HepG2 (cell line): ENCODE results near the gene NRDC. TPM values are rescaled to one million over a fixed set of nuclear protein-coding genes. Genes with fewer than 3 reads are reported as not detected.

Source experiments
- ATAC-seq: fragments of 200-7000 bp; cut with Tn5 transposase; 3 replicates; pipeline ENCODE4 v1.9.1; 2020; ENCODE audit warnings: mild to moderate bottlenecking, moderate library complexity
- BruUV-seq: library from RNA; stranded (reverse); fragments of 400-500 nt; replicated peaks from 2 replicates; lab custom pipeline; 2021; lab: Mats Ljungman, UMichigan
- CTCF ChIA-PET: fragments of 300-600 bp; formaldehyde crosslinking; extraction: SDS; loops from one replicate; lab custom pipeline; 2021; ENCODE audit warnings: low total read pairs, inconsistent platforms, low intra/inter-chr PET ratio; lab: Yijun Ruan, JAX
- POLR2A ChIA-PET: fragments of 350-600 bp; sonication (Branson Sonifier 250); formaldehyde crosslinking; loops from one replicate; lab custom pipeline; 2020; ENCODE audit warnings: antibody characterized with exemption, inconsistent platforms; lab: Yijun Ruan, JAX
- DNase-seq: peaks from one replicate; pipeline ENCODE4 v3.0.0-alpha.2; 2015; ENCODE audit warnings: low spot score
- FAIRE-seq: peaks from 3 replicates; lab custom pipeline; 2011; peaks lifted over from hg19 to GRCh38; lab: Jason Lieb, UNC
- H2AFZ ChIP-seq: one replicate; pipeline ENCODE4 v1.6.1; 2011; ENCODE audit warnings: low read length, inconsistent platforms
- H3K27ac ChIP-seq: fragments of 300-600 bp; 3 replicates; pipeline ENCODE4 v1.8.0; 2011; ENCODE audit warnings: mixed run types, mild to moderate bottlenecking, mixed read lengths, low read length, inconsistent platforms; ENCODE audit not compliant: insufficient read depth; ENCODE audit errors: extremely low read length
- H3K27me3 ChIP-seq, 2 experiments: fragments of 200-600 bp in 1 of 2; 2 replicates in 1 of 2; 3 replicates in 1 of 2; pipeline versions ENCODE4 v1.6.0 to v1.8.0; 2011; ENCODE audit warnings: low read length in 2 of 2, mild to moderate bottlenecking in 2 of 2, moderate library complexity in 2 of 2, inconsistent platforms in 1 of 2; ENCODE audit not compliant: insufficient read depth in 2 of 2, control insufficient read depth in 1 of 2
- H3K36me3 ChIP-seq, 2 experiments: fragments of 200-600 bp in 1 of 2; replicated peaks in 1 of 2; 2 replicates in 1 of 2; 3 replicates in 1 of 2; pipeline versions ENCODE4 v1.5.1 to v1.8.0; 2011; ENCODE audit warnings: low read length in 2 of 2, inconsistent platforms in 1 of 2; ENCODE audit not compliant: insufficient read depth in 2 of 2, control insufficient read depth in 1 of 2
- H3K4me1 ChIP-seq: 2 replicates; pipeline ENCODE4 v1.5.1; 2012; ENCODE audit warnings: low read length, inconsistent platforms; ENCODE audit not compliant: insufficient read depth
- H3K4me2 ChIP-seq: 2 replicates; pipeline ENCODE4 v1.6.0; 2011; ENCODE audit warnings: low read depth, low read length, inconsistent platforms
- H3K4me3 ChIP-seq, 3 experiments: fragments of 200-600 bp in 1 of 3; sonication (generic), shearing (Covaris generic) in 1 of 3; replicated peaks in 1 of 3; 2 replicates each; pipeline ENCODE4 v1.5.1; 2011 to 2016; ENCODE audit warnings: low read length in 3 of 3, inconsistent platforms in 2 of 3, low read depth in 2 of 3, mild to moderate bottlenecking in 2 of 3, control low read depth in 1 of 3, mixed read lengths in 1 of 3; ENCODE audit not compliant: insufficient read depth in 1 of 3
- H3K79me2 ChIP-seq: one replicate; pipeline ENCODE4 v1.6.1; 2011; ENCODE audit warnings: low read length, inconsistent platforms; ENCODE audit not compliant: insufficient read depth
- H3K9ac ChIP-seq: 2 replicates; pipeline ENCODE4 v1.6.0; 2011; ENCODE audit warnings: mild to moderate bottlenecking, low read depth, low read length, inconsistent platforms; ENCODE audit not compliant: insufficient read depth
- H3K9me3 ChIP-seq: 2 replicates; pipeline ENCODE4 v1.5.1; 2012; ENCODE audit warnings: mild to moderate bottlenecking, low read length
- H4K20me1 ChIP-seq: 2 replicates; pipeline ENCODE4 v1.6.0; 2011; ENCODE audit warnings: inconsistent platforms, mild to moderate bottlenecking, low read length, moderate library complexity; ENCODE audit not compliant: insufficient read depth
- CEBPG ChIP-seq: IDR thresholded peaks from 2 replicates; pipeline ENCODE4 v1.6.1; 2016
- DNMT3B ChIP-seq: conservative IDR thresholded peaks from 2 replicates; pipeline ENCODE4 v1.6.1; 2016; ENCODE audit warnings: missing biosample characterization, control low read depth
- GABPA ChIP-seq, 2 experiments: IDR thresholded peaks; 2 replicates each; pipeline ENCODE4 v1.6.1; 2011 to 2016; ENCODE audit warnings: low read depth in 2 of 2, low read length in 1 of 2, missing biosample characterization in 1 of 2, missing genetic modification characterization in 1 of 2
- MYC ChIP-seq: sonication (generic); formaldehyde crosslinking; IDR thresholded peaks from 2 replicates; pipeline ENCODE4 v1.9.0; 2021; ENCODE audit warnings: missing genetic modification reagents, borderline replicate concordance
- NFE2L1 ChIP-seq: sonication (generic); formaldehyde crosslinking; IDR thresholded peaks from 2 replicates; pipeline ENCODE4 v1.4.0; 2020; ENCODE audit warnings: missing genetic modification reagents, mild to moderate bottlenecking, borderline replicate concordance
- POLR2G ChIP-seq: fragments of 200-400 bp; formaldehyde crosslinking; IDR thresholded peaks from 2 replicates; pipeline ENCODE4 v1.6.1; 2018; ENCODE audit warnings: mild to moderate bottlenecking, low read depth, low read length, moderate library complexity
- PTBP1 ChIP-seq: fragments of 200-400 bp; formaldehyde crosslinking; IDR thresholded peaks from 2 replicates; pipeline ENCODE4 v1.6.1; 2018; ENCODE audit warnings: low read length, low read depth; ENCODE audit not compliant: poor library complexity, severe bottlenecking
- RCOR2 ChIP-seq: IDR thresholded peaks from 2 replicates; pipeline ENCODE4 v1.6.1; 2016; ENCODE audit warnings: missing biosample characterization, missing genetic modification reagents
- REL ChIP-seq: sonication (generic); formaldehyde crosslinking; conservative IDR thresholded peaks from 2 replicates; pipeline ENCODE4 v1.8.0; 2022; ENCODE audit warnings: mild to moderate bottlenecking, missing genetic modification reagents, moderate library complexity
- SALL2 ChIP-seq: sonication (generic); formaldehyde crosslinking; IDR thresholded peaks from 2 replicates; pipeline ENCODE4 v1.8.1; 2023; ENCODE audit warnings: mild to moderate bottlenecking, missing genetic modification reagents, inconsistent platforms
- SMAD9 ChIP-seq: sonication (generic); formaldehyde crosslinking; IDR thresholded peaks from 2 replicates; pipeline ENCODE4 v1.5.1; 2020; ENCODE audit warnings: mild to moderate bottlenecking, missing genetic modification reagents
- TP53 ChIP-seq: sonication (generic); formaldehyde crosslinking; conservative IDR thresholded peaks from 2 replicates; pipeline ENCODE4 v1.4.0; 2020; ENCODE audit warnings: missing genetic modification reagents
- ZFP37 ChIP-seq: sonication (generic); formaldehyde crosslinking; IDR thresholded peaks from 2 replicates; pipeline ENCODE4 v1.4.0; 2020; ENCODE audit warnings: missing genetic modification reagents, borderline replicate concordance
- ZMAT3 ChIP-seq: sonication (generic); formaldehyde crosslinking; conservative IDR thresholded peaks from 2 replicates; pipeline ENCODE4 v1.7.0; 2021; ENCODE audit warnings: missing genetic modification reagents
- ZNF205 ChIP-seq: IDR thresholded peaks from 2 replicates; pipeline ENCODE4 v1.6.1; 2018; ENCODE audit warnings: missing biosample characterization, missing genetic modification reagents
- ZNF343 ChIP-seq: sonication (generic); formaldehyde crosslinking; IDR thresholded peaks from 2 replicates; pipeline ENCODE4 v1.4.0; 2020; ENCODE audit warnings: mild to moderate bottlenecking, missing genetic modification reagents
- ZNF468 ChIP-seq: sonication (generic); formaldehyde crosslinking; IDR thresholded peaks from 2 replicates; pipeline ENCODE4 v1.8.0; 2022; ENCODE audit warnings: mild to moderate bottlenecking, moderate library complexity, missing genetic modification reagents
- ZNF558 ChIP-seq: sonication (generic); formaldehyde crosslinking; IDR thresholded peaks from 2 replicates; pipeline ENCODE4 v1.9.0; 2022; ENCODE audit warnings: mild to moderate bottlenecking, missing genetic modification reagents, borderline replicate concordance
- ZSCAN30 ChIP-seq: sonication (generic); formaldehyde crosslinking; IDR thresholded peaks from 2 replicates; pipeline ENCODE4 v1.5.0; 2020; ENCODE audit warnings: mild to moderate bottlenecking, missing genetic modification reagents
- WGBS: methylation state at CpG from one replicate; pipeline ENCODE4 v1.1.6; 2017; ENCODE audit warnings: low lambda C conversion rate; 5-methylcytosine and 5-hydroxymethylcytosine counted together
- in situ Hi-C: cut with HindIII; loops from 2 replicates; pipeline ENCODE4 v1.10.0; 2017; ENCODE audit warnings: low pct_unique_long_range_greater_than_20kb; ENCODE audit not compliant: extremely low pct_ligation_motif_present
- intact Hi-C: fragments of 100-400 bp; cut with micrococcal nuclease; formaldehyde crosslinking; loops from one replicate; pipeline ENCODE4 v1.10.0; 2022; ENCODE audit not compliant: unreplicated experiment
- polyA plus RNA-seq, 8 experiments: library from polyadenylated mRNA; depleted of rRNA in 3 of 8; stranded (reverse) in 7 of 8; unstranded in 1 of 8; fragments of >200 nt; fragmentation: Illumina TruSeq in 4 of 8; extraction: Trizol in 4 of 8; gene quantifications; 2 replicates each; pipeline versions ENCODE4 v1.2.1 to v1.2.3, GENCODE V29; 2011 to 2016; ENCODE audit warnings: low read depth in 4 of 8, missing spikeins in 1 of 8, mixed read lengths in 1 of 8; ENCODE audit not compliant: insufficient read depth in 1 of 8
- total RNA-seq, 5 experiments: library from RNA; depleted of rRNA; stranded (reverse); fragments of >200 nt; fragmentation: Illumina TruSeq; extraction: Trizol; gene quantifications; 2 replicates each; pipeline ENCODE4 v1.2.3, GENCODE V29; 2016; ENCODE audit warnings: low read depth in 1 of 5
- TF ChIP-seq, protein P1 (sequence below): fragments of 450-650 bp; IDR thresholded peaks from 2 replicates; pipeline ENCODE4 v1.6.1; 2017
- TF ChIP-seq, protein P2 (sequence below): sonication (generic); formaldehyde crosslinking; IDR thresholded peaks from 2 replicates; pipeline ENCODE4 v1.5.0; 2020; ENCODE audit warnings: missing genetic modification reagents
- TF ChIP-seq, protein P3 (sequence below): IDR thresholded peaks from 2 replicates; pipeline ENCODE4 v1.6.1; 2016; ENCODE audit warnings: missing genetic modification reagents, missing compliant biosample characterization

Gene NRDC
- total and polyA plus RNA-seq, 2 of the 13 experiments (the other 11 are each of a cell fraction or from before 2014, with no cell fraction given): 57.6 to 64.9 TPM

DNA sequence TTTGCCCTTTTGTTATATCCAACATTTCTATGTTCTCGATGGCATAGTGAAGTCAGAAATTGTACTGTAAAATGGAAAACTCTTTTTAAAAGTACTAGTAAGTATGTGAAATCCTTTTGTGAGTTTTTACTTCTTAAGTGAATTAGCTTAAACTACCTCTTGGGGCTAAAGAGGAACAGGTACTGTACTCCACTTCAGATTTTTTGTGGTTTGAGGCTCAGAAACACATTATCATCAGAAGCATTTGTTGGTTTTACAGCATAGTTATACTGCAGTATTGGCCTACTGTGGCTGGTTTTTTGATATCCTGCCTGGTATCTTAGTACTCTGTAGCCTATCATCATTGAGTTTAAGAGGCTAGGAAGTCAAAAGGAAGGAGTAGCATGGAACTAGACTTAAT lies 117.2 kb downstream of the NRDC start (continued):
- TF ChIP-seq ZNF468 (CRISPR knock-in tag) (no peak), ZNF205 (no peak), ZFP37 (CRISPR knock-in tag) (no peak), RCOR2 (CRISPR knock-in tag) (no peak), GABPA (IDR thresholded peaks at IDR 0.05; ENCODE audit: low read depth, low read length) (no peak), GABPA (CRISPR knock-in tag; IDR thresholded peaks at IDR 0.05; ENCODE audit: low read depth) (no peak)
- TF ChIP-seq, protein P1, sequence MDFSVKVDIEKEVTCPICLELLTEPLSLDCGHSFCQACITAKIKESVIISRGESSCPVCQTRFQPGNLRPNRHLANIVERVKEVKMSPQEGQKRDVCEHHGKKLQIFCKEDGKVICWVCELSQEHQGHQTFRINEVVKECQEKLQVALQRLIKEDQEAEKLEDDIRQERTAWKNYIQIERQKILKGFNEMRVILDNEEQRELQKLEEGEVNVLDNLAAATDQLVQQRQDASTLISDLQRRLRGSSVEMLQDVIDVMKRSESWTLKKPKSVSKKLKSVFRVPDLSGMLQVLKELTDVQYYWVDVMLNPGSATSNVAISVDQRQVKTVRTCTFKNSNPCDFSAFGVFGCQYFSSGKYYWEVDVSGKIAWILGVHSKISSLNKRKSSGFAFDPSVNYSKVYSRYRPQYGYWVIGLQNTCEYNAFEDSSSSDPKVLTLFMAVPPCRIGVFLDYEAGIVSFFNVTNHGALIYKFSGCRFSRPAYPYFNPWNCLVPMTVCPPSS: no peak
- TF ChIP-seq, all 625 proteins: peak for 0

DNA sequence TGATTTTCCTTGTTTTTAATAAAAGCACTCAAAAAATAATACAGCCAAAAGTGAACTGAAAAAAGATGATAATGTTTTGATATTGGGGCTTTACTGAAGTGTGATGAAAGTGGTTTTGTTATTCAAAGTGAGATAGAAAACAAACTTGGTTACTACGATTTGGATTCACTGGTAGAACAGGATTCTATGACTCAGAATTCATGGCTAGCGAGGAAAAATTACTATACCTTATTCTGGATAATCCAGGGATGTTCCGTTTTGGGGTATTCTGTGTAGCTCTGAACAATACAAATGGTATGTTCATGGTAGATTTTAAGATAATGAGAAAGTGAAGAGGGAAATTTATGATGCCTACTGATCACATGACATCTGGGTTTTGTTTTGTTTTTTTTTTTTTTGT lies 117.7 kb downstream of the NRDC start:
- no peaks in the 10 kb centered on the region for H3K4me1 ChIP-seq
- ChIA-PET CTCF (no interaction called here), POLR2A (no interaction called here)
- H4K20me1 ChIP-seq: no peaks in the 10 kb centered on the region
- no peaks in the 10 kb centered on the region for H3K9me3 ChIP-seq
- H3K27ac ChIP-seq: no peak overlapping the region
- no peak for ATAC-seq
- in situ Hi-C loops: no loop called here
- H3K9ac ChIP-seq: no peak overlapping the region
- no peaks in the 10 kb centered on the region for H3K79me2 ChIP-seq
- H2AFZ ChIP-seq: no peak overlapping the region
- BruUV-seq: no TSS peak
- H3K4me2 ChIP-seq: no peak overlapping the region
- no peak for DNase-seq
- H3K27me3 ChIP-seq: no peaks in the 10 kb centered on the region
- H3K4me3 ChIP-seq: no peak overlapping the region
- peaks cover 1 to 45% of the 10 kb centered on the region in 2 experiments; a peak in 4 of 5 replicates for H3K36me3 ChIP-seq
- no peak for FAIRE-seq
- intact Hi-C loops: no loop called here
- WGBS: 97% methylated on average over 3 of the region's 3 CpGs
- TF ChIP-seq SALL2: no peak
- TF ChIP-seq, protein P2, sequence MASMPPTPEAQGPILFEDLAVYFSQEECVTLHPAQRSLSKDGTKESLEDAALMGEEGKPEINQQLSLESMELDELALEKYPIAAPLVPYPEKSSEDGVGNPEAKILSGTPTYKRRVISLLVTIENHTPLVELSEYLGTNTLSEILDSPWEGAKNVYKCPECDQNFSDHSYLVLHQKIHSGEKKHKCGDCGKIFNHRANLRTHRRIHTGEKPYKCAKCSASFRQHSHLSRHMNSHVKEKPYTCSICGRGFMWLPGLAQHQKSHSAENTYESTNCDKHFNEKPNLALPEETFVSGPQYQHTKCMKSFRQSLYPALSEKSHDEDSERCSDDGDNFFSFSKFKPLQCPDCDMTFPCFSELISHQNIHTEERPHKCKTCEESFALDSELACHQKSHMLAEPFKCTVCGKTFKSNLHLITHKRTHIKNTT (CRISPR knock-in tag): no peak
- TF ChIP-seq, protein P3, sequence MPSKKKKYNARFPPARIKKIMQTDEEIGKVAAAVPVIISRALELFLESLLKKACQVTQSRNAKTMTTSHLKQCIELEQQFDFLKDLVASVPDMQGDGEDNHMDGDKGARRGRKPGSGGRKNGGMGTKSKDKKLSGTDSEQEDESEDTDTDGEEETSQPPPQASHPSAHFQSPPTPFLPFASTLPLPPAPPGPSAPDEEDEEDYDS (CRISPR knock-in tag): no peak
- no peak for TF ChIP-seq ZSCAN30
- no peak for TF ChIP-seq ZNF558
- TF ChIP-seq MYC (CRISPR knock-in tag): no peak
- no peak for TF ChIP-seq TP53 (CRISPR knock-in tag)
- TF ChIP-seq CEBPG (CRISPR knock-in tag): no peak
- no peak for TF ChIP-seq REL (CRISPR knock-in tag)
- no peak for TF ChIP-seq NFE2L1 (CRISPR knock-in tag)
- TF ChIP-seq DNMT3B: no peak
- no peak for TF ChIP-seq ZNF343 (CRISPR knock-in tag)
- no peak for TF ChIP-seq POLR2G
- no peak for TF ChIP-seq PTBP1
- TF ChIP-seq ZMAT3 (CRISPR knock-in tag): no peak
- TF ChIP-seq SMAD9 (CRISPR knock-in tag): no peak
